ENCODE measurements around the gene PHACTR4. TPM values are rescaled to one million over a fixed set of nuclear protein-coding genes. Genes with fewer than 3 reads are reported as not detected.

Gene PHACTR4
- total and polyA plus RNA-seq, 11 donors = 13.6 to 30.5 (median 19.0) TPM

- Histone ChIP-seq H3K36me3 (peaks cover 0 to 9% (median 0%) of the 10 kb centered on the region in 9 donors), H3K4me3 (no peak overlapping the region), H3K4me1 (peaks cover 0 to 14% (median 0%) of the 10 kb centered on the region in 12 donors), H3K9me3 (no peaks in the 10 kb centered on the region), H3K27ac (no peak overlapping the region), H3K27me3 (no peaks in the 10 kb centered on the region)
- intact Hi-C loops (cut with DNase I) = loop anchor here in 1 of 10 donors (5.0 kb wide), 1 partner anchor 41 kb away; no protein-coding TSS in a partner anchor
- TF ChIP-seq POLR2A (IDR thresholded peaks at IDR 0.05) (no peak), CTCF (IDR thresholded peaks at IDR 0.05) (no peak)
- 86 to 95% (median 89%) methylated on average over 1 of the region's 1 CpG for WGBS, 4 donors
- no peak for ATAC-seq
- no peak for DNase-seq
Measured at GRCh38 chr1:28421744-28422143, 52.2 kb downstream of the PHACTR4 start.

GRCh38 chr1:28426831-28427230, 57.3 kb downstream of the PHACTR4 start:
- DNase-seq (no peak), ATAC-seq (no peak)
- WGBS, 4 donors = 94 to 100% (median 99%) methylated on average over 1 of the region's 1 CpG
- H3K9me3 ChIP-seq = no peaks in the 10 kb centered on the region
- H3K4me1 ChIP-seq = no peaks in the 10 kb centered on the region
- intact Hi-C loops (cut with DNase I) = no loop called here
- peaks cover 0 to 9% (median 0%) of the 10 kb centered on the region in 9 donors for H3K36me3 ChIP-seq
- H3K27me3 ChIP-seq = no peaks in the 10 kb centered on the region
- TF ChIP-seq CTCF (IDR thresholded peaks at IDR 0.05) (no peak), POLR2A (IDR thresholded peaks at IDR 0.05) (no peak)
- no peak overlapping the region for H3K27ac ChIP-seq
- H3K4me3 ChIP-seq = no peak overlapping the region

DNA sequence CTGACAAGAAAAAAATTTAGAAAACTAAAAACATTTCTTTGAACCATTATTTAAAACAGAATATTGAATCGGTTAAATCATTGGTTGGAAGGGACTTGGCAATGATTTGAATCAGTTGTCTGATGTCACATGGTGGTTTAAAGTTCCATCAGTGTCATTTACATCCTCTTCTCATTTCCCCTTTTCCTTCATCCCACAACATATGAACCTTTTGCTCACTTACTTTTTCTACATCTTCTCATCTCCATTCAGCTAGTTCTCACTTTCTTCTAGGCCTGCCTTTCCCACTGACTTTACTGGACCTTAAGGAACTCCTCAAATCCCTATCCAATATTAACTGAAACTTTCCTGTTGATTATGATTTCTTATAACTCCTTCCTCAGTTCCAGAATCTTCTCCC, 58.5 kb downstream of the PHACTR4 start:
- 85 to 92% (median 87%) methylated on average over 1 of the region's 1 CpG for WGBS, 4 donors
- ATAC-seq = no peak
- intact Hi-C loops (cut with DNase I) = no loop called here

GRCh38 chr1:28428990-28429520, 59.5 kb downstream of the PHACTR4 start:
- H3K9me3 ChIP-seq = no peaks in the 10 kb centered on the region
- no peak overlapping the region for H3K27ac ChIP-seq
- DNase-seq = no peak
- peaks cover 0 to 9% (median 0%) of the 10 kb centered on the region in 9 donors for H3K36me3 ChIP-seq
- H3K4me3 ChIP-seq = no peak overlapping the region
- TF ChIP-seq CTCF (IDR thresholded peaks at IDR 0.05) = no peak
- no peak for TF ChIP-seq POLR2A (IDR thresholded peaks at IDR 0.05)
- intact Hi-C loops (cut with DNase I) = no loop called here
- WGBS, 4 donors = 92 to 94% (median 94%) methylated on average over 6 of the region's 6 CpGs
- H3K27me3 ChIP-seq = no peaks in the 10 kb centered on the region
- peaks cover 0 to 6% (median 0%) of the 10 kb centered on the region in 12 donors for H3K4me1 ChIP-seq
- no peak for ATAC-seq

More for the DNA sequence above, 58.5 kb downstream of the PHACTR4 start:
- Histone ChIP-seq H3K9me3 (no peaks in the 10 kb centered on the region), H3K4me3 (no peak overlapping the region), H3K27me3 (no peaks in the 10 kb centered on the region), H3K27ac (no peak overlapping the region), H3K4me1 (no peaks in the 10 kb centered on the region), H3K36me3 (peaks cover 0 to 9% (median 0%) of the 10 kb centered on the region in 9 donors)
- no peak for DNase-seq
- TF ChIP-seq CTCF (IDR thresholded peaks at IDR 0.05) (no peak), POLR2A (IDR thresholded peaks at IDR 0.05) (no peak)
